ENCODE measurements around the gene C19orf47.
"Not testable (repeated sequence)": the region's sequence is repeated elsewhere in the genome, so short reads cannot be mapped to it uniquely, and the experiment has no call there.

Gene C19orf47

DNA sequence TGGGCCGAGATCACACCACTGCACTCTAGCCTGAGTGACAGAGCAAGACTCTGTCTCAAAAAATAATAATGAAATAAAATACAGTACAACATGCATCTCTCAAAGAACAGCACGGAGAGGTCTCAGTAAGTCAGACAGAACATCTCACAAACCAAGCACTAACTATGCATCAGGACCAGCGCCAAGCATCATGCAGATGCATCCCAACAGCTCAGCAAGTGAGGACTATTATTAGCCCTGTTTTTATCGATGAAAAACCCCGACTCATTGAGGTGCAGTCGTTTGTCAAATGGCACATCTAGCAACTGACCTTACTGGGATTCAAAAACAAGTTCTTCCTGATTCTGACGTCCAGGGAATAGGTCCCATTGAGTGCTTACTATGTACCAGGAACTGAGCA is 3.8 kb downstream of the C19orf47 start:
- no peak for DNase-seq

DNA sequence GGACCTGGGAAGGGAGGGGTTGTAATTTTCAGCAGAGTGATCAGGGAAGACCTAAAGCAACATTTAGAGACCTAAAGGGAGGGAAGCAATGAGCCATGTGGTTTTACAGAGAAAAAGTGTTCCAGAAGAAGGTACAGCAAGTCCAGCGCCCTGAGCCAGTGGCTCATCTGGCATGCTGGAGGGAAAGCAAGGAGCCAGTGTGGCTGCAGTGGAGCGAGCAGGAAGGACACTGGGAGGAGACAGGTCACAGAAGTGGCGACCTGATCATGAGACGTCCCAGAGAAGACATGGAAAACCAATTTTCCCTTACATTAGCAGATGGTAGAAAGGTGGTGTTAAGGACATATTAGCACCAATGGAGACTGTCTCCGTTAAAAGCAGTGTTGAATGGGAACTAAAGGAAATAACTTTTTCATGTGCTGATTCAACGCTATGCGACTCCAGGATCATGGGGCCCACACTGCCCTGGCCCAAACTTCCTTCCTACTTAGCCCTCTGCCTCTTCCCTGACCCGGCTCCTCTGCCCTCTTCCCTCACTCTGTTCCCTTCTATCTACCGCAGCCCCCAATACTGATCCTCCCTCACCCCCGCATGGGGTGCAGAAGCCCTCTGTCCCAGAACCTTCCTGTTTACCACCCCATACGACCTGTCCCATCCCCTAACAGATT is 5.4 kb downstream of the C19orf47 start:
- no peak for DNase-seq

DNA sequence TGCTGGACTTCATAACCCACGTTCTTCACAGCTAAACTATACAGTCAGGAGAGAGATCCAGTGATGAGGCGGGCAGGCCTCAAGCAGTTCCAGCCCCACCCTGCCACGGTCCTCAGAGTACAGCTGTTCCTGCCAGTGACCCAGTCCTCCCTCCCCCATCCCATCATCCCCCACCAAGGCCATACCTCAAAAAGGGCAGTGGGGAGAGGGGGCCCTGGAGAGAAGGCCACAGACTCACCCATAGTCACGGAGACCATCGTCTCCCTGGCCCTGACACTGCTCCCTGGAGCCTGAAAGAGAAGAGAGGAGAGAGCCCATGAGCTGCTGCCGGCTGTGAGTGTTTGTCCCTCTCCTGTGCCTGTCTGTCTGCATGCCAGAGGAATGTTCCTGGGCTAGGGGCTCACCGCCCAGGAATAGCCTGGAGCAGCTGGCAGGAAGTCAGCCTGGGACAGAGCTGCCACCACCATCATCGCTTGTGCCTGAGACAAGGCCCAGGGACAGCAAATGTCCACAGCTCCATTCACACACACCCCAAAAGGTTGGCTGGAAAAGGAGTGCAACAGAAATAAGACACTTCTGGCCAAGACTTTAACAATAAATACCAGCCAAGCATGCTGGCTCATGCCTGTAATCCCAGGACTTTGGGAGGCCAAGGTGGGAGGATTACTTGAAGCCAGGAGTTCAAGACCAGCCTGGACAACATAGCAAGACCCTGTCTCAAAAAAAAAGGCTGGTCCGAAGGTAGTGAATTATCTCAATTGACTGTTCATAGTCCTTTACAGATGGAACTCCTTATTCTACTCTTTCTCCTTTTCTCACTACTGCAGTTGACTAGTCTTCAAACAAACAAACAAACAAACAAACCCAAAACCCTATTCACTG is 6.4 kb downstream of the C19orf47 start:
- DNase-seq = no peak

DNA sequence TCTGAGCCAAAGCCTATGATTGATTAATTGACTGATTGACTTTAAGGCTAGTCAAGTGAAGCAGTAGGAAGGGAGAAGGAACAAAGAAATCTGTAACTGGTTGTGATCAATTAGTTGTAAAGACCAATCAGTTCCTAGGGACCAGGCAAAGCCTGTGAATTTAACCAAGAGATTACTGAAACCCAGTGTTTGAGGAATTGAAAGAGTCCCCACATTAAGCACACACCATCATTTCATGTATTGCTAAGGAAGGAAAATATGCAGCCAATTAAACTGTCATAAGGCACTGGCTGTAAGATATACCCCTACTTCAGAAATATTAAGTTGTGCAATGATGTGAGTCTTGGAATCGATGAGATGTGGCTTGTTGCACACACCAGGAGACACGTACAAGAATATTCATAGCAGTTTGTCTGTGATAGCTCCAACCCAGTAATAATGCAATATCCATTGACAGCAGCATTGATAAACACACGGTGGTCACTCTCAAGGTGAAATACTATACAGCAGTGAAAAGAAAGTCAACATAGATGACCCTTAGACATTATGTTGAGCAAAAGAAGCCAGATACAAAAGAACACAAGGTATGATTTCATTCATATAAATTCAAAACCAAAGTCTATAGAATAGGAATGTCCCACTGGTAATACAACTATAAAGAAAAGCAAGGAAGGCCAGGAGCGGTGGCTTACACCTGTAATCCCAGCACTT is 9.0 kb downstream of the C19orf47 start:
- no peak for DNase-seq

DNA sequence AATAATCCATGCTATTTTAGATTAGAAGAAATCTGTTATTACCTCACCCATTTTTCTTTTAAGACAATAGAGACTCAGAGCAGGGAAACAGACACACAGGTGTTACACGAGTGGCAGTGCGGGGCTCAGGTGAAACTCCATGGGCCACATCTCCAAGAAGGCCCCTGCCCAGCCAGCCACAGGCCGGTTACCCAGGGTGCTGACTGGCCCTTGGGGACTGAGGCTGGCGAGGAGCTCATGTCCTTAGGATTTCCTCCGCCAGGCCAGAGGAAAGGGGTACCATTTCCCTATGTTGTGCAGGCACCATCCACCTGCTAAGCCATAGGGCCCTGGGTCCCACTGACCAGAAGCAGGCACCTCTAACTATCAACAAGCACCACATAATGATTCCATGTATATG is 10.6 kb downstream of the C19orf47 start:
- no peak for DNase-seq

DNA sequence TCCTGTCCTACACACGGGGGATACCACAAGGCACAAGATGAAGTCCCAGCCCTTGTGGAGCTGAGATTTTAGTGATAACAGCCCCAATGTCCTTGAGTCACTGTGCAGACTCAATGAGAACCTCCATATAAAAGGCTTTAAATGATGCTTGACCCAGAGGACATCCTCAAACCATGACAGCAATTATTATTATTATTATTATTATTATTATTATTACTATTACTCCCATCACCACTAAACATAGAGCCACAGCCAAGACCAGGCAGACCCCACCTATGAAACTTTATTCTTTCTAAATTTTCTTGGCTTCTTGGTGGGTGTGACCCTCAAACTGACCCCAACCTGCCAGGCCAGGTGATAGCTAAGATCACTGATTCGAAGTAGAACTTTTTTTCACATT is 11.1 kb downstream of the C19orf47 start:
- no peak for DNase-seq

DNA sequence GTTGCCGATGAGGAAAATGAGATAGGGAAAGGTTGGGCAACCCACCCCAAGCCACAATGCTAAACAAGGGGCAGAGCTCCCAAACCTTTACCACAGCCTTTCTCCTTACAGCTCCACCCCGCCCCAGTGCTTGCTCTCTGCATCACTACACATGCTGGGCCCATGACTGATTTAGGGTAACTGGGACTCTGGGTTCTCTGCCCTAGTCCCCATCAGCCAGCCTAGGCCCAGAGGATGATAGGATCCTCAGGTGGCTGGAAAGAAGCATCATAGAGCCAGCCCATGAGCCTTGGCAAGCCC is 11.6 kb downstream of the C19orf47 start:
- DNase-seq = no peak

DNA sequence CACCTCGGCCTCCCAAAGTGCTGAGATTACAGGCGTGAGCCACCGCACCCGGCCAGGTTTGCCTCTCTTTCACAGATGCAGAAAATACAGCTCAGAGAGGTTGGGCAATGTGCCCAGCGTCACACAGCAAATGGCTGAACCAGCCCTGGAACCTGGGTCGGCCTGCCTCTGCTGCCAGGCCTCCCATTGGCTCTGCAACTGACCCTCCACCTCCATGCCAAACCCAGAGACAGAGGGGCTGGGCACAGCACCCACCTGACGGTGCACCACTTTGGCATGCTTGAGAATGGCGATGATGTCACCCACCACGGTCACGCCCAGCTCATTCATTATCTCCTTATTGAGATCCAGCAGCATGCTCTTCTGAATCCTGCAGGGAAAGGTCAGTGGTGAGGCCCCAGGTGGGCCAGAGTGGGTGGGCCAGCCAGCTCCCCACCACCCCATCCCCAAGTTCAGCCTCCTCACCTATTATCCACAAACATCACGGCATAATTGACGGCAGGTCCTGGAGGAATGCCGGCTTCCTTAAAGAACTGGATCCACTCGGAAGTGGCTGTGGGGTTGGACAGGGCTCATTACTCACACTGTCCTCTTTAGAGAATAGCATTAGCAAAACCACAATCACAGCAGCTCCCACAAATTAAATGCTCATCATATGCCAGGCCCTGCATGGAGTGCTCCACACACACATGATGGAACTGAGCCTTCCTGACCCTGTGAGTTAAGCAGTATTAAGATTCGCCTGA is 12.2 kb downstream of the C19orf47 start:
- DNase-seq = no peak

DNA sequence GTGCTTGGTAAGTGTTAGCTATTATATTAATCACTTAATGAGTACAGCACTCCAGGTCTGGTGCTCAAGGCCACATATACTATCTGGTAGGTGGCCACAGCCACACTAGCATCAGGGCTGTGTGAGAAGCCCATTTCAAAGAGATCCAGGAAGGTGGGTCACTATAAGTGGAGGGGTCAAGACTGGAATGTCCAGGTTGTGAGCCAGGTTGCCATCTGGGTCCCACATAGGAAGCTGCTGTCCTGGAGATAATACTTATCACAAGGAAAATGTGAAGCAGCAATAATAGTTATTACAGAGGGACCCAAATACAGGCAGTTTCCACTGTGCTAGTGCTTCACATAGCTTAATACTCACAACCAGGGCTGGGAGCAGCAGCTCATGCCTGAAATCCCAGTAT is 13.1 kb downstream of the C19orf47 start:
- DNase-seq = no peak

DNA sequence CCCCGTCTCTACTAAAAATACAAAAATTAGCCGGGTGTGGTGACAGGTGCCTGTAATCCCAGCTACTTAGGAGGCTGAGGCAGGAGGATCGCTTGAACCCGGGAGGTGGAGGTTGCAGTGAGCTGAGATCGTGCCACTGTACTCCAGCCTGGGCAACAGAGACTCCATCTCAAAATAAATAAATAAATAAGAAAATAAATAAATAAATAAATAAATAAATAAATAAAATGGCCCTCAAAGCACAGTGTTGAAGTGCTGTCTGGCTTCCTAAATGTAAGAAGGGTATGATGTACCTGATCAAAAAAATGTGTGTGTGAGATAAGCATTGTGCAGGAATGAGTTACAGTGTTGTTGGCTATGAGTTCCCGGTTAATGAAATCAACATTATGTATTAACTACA is 15.1 kb downstream of the C19orf47 start:
- DNase-seq = not testable (repeated sequence)

DNA sequence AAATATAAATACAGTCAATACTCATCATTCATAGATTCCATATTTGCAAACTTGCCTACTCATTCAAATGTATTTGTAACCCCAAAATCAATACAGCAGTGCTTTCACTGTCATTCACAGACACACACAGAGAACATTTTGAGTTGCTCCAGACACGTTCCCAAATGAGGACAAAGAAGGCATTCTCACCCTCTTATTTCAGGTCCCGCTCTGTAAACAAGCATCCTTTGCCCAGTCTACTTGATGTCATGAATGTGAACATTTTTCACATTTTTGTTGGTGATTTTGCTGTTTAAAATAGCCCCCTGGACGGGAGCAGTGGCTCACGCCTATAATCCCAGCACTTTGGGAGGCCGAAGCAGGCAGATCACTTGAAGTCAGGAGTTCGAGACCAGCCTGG is 15.5 kb downstream of the C19orf47 start:
- no peak for DNase-seq

DNA sequence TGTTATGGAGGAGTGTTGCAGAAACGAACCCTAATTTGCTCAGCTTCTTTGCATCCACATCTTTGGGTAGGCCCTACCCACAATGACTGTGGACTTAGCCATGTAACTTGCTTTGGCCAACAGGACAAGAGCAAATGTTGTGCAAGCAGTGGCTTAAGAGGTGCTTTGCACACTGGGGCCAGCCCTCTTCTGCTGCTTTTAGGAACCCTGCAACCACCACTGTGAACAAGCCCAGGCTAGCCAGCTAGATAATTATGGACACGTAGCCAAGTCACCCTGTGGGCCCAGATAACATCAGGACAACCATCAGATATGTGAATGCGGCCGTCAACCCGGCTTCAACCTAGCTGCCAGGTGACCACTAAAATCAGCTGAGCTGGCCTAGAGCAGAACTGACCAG is 17.1 kb downstream of the C19orf47 start:
- DNase-seq = no peak

DNA sequence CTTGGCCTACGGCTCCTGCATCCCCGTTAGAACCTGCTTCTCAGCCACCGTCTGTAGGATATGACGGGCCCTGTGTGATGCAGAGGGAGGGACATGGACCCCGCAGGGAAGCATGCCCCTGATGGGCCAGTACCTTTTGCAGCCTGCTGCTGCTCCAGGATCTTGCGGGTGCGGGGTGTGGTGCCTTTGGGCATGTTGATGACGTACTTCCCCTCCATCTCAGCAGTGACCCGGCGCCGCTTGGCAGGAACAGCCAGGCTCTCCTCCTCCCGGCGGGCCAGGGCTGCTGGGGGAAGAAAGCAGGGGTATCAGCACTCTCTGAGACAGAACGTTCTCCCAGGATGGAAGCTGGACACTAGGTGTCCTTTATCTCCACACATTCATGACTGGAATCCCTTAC is 22.0 kb downstream of the C19orf47 start:
- DNase-seq = no peak

DNA sequence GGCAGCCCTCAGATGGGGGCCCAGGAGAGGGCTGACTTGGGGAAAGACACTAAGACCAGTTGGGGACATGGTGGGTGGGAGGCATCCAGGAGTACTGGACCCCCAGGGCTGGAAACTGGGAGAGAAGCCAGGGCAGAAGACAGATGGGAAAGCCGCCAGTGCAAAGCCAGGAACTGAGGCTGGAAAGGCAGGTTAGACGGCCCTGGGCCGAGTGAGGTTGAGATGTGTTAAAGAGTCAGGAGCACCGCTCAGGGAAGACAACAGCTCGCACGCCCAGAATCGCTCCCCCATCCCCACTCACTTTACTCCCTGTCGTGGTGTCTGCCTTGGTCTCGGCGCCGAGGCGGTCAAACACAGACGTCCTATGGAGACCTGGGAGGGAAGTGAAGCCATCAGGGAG is 24.5 kb downstream of the C19orf47 start:
- DNase-seq = no peak

DNA sequence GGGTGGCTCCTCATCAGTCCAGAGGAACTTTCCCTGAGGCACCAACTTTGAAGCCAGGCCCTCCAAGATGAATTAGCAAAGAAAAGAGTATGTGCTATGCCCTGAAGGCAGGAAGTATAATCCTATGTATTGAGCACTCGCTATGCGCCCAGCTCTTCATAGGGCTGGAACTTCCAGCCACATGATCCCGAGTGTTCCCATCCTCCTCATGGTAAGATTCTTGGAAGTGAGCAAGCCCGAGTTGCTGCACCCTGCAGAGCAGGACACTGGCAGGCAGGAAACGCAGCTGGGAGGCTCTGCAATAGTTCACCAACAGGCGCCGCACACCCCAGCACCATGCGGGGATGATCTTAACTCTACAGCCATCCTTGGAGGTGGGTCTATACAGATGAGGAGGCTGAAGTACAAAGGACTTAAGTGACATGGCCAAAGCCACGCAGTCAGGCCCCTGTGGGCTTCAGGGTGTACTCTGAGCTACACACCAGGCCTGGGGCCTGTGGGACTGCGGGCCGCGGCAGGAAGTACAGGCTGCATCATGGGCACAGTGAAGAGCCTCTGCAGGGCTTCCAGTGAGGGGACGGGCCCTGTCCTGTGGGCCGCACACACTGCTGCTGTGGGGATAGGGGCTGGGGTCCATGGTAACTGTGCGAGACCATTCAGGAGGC is 25.1 kb downstream of the C19orf47 start:
- no peak for DNase-seq

DNA sequence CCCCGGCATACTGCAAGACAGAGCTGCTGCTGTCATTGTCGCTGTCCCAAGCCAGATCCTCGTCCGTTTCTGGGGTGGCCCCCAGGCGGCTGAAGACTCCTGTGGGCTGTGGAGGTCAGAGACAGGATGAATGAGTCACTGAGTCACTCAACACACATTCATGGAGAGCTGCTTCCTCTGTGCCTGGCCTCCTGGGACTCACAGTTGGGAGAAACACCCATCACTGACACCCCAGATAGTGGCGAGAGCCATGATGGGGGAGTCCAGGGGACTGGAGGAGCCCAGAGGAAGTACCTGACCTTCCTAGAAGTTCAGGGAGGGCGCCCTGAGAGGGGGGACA is 26.0 kb downstream of the C19orf47 start:
- no peak for DNase-seq

DNA sequence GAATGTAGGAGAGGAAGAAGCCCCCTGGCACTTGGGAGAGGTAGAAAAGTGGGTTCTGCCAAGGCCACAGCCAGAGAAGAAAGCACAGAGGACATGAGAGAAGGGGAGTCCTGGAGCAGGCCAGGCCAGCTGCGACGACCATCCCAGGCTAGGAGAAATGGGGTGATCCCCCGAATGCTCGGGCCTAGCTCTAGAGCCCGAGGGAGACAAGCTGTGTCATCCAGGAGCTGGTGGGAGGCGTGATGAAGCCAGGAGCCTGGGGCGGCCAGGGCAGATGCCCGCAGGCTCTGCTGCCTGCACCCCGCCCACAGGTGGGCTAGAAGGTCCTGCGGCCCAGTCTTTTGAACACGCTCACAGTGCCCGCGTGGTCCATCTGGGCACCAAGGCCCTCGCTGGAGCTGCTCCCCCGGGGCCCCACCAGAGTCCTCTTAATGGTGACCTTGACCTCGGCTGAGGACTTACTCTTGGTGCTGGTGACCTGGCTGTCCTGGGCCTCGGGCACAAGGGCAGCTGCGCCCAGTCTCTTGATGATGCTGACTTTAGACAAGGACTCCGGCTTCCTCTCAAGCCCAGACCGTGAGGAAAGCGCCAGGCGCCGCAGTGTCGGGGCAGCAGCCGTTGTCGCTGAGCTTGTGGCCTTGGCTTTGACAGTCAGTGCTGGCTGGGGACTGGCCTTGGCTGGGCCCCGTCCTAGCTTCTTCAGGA is 26.5 kb downstream of the C19orf47 start:
- no peak for DNase-seq

DNA sequence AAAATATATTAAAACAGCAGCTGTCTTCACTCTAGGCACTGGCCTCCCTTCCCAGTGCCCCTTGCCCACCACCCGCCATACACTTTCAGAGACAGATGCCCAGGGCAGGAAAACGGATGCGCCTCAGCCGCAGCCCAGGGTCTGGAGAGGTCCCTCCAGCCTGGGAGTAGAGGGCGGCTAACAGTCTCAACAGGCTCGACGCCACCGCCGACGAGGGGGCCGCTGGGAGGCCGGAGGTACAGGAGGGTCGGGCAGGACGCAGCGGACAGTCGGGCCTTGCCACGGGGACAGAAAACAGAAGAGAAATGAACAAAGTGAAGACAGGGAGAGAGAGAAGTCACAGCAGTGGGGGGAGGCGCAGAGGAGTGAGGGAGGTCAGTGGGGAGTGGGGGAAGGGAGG is 27.1 kb downstream of the C19orf47 start:
- DNase-seq = no peak

DNA sequence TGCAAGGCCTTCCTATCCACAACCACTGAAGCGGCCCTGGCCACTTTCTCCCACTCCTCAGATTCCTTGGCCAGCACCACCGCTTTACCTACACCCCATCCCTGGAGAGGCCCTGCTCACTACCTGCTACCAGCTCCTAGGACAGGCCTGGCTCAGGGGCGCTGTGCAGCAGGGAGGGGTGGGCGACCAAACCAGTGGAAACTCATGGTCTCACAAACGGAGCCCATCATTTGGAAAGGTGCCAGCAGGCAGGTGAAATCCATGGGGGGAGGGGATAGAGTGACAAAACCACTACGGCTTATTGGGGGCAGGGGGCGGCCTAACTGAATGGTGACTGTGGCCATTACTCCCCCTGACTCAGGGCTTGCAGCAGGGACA is 27.6 kb downstream of the C19orf47 start:
- DNase-seq = no peak

DNA sequence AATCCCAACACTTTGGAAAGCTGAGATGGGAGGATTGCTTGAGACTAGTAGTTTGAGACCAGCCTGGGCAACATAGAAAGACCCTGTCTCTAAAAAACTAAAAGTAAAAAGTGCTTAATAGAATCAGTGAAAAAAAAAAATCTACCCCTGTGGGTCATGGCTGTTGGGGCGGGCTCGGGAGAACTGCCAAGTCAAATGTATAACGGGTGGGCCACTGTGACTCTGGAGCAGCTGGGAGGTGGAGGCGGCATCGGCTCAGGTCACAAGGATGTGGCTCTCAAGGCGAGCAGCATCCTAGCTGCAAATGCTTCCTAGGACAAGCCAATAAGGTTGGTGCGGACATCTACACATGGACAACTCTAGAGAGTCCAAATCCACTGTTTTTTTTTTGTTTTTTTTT is 30.9 kb downstream of the C19orf47 start:
- no peak for DNase-seq

DNA sequence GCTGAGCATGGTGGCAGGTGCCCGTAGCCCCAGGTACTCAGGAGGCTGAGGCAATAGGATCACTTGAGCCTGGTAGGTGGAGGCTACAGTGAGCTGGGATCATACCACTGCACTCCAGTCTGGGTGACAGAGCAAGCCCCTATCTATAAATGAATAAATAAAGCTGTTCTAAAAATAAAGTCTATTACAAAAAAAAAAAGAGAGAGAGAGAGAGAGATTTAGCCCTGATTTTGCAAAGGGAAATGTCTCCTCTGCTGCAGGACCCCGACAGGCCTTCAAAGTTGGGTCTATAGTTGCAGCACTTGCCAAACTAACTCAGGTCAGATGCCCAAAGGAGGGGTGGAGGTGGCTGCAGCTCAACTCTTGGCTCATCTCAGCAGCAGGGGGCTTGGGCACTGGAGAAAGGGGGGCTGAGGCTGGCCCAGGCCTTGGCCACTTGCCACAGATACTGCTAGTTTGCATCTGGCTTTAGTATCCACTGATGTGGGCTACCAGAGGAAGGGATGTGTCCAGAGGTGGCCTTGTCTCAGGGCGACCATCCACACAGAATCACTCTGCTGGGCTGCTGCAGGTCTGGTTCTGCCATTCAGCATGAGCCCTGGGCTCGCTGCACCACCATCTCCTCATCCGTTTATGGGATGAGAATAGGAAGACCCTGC is 32.3 kb downstream of the C19orf47 start:
- no peak for DNase-seq

DNA sequence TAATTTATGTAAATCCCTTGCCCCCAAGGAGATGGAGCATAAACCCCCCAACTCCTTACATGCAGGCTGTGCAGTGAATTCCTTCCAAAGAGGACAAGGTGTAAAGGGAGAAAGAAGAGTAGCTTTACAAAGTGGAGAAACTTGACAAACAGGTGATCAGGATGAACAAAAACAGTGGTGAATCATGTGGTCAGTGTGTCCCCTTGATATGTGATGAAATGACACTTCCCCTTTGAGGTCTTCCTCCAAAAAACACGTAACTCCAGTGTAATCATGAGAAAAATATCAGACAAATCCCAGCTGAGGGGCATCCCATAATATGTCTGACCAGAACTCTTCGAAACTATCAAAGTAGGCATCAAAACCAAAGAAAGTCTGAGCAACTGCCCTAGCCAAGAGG is 33.5 kb downstream of the C19orf47 start:
- no peak for DNase-seq
